C4-2B (cell line): ENCODE data around the gene USP37.
"Not testable (repeated sequence)": the region's sequence is repeated elsewhere in the genome, so short reads cannot be mapped to it uniquely, and the experiment has no call there.

Experiments used
- H3K27ac ChIP-seq: fragments of 450-650 bp; 2 replicates; pipeline ENCODE4 v1.5.1; 2017
- ZFX ChIP-seq: fragments of 450-650 bp; IDR thresholded peaks from 2 replicates; pipeline ENCODE4 v1.6.1; 2017
- TF ChIP-seq, protein P1 (sequence below): fragments of 450-650 bp; conservative IDR thresholded peaks from 2 replicates; pipeline ENCODE4 v1.5.1; 2017; ENCODE audit warnings: mild to moderate bottlenecking

Gene USP37

GRCh38 chr2:218547511-218547910 is 20.6 kb downstream of the USP37 start:
- TF ChIP-seq, protein P1, sequence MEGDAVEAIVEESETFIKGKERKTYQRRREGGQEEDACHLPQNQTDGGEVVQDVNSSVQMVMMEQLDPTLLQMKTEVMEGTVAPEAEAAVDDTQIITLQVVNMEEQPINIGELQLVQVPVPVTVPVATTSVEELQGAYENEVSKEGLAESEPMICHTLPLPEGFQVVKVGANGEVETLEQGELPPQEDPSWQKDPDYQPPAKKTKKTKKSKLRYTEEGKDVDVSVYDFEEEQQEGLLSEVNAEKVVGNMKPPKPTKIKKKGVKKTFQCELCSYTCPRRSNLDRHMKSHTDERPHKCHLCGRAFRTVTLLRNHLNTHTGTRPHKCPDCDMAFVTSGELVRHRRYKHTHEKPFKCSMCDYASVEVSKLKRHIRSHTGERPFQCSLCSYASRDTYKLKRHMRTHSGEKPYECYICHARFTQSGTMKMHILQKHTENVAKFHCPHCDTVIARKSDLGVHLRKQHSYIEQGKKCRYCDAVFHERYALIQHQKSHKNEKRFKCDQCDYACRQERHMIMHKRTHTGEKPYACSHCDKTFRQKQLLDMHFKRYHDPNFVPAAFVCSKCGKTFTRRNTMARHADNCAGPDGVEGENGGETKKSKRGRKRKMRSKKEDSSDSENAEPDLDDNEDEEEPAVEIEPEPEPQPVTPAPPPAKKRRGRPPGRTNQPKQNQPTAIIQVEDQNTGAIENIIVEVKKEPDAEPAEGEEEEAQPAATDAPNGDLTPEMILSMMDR, result no peak
- no peak for TF ChIP-seq ZFX
- H3K27ac ChIP-seq, result no peak overlapping the region

DNA sequence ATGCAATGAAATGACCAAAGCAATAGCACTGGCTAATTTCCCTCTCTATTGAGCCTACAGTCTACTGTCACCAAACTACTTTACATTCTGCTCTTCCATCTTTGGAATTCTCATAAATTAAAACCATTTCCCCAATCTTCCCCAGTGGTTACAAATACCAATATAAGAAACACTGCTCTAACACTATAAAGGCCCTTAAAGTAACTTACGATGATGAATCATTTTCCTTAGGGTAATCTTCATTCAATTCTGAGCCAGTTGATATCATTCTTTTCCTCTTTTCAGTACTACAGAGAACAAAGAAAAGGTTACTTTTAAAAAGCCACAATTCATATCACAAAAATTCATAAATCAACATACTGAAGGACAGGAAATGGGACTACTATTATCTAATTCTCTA is 22.1 kb downstream of the USP37 start:
- no peak for TF ChIP-seq ZFX
- TF ChIP-seq, protein P1, result no peak
- no peak overlapping the region for H3K27ac ChIP-seq

GRCh38 chr2:218540015-218540414 is 28.1 kb downstream of the USP37 start:
- no peak overlapping the region for H3K27ac ChIP-seq
- TF ChIP-seq ZFX, result no peak
- TF ChIP-seq, protein P1, result no peak

- TF ChIP-seq ZFX, result no peak
- TF ChIP-seq, protein P1, result no peak
Observed at GRCh38 chr2:218536804-218537494, 31.2 kb downstream of the USP37 start.

GRCh38 chr2:218529990-218530389 is 38.2 kb downstream of the USP37 start:
- no peak for TF ChIP-seq ZFX
- TF ChIP-seq, protein P1, result no peak
- no peak overlapping the region for H3K27ac ChIP-seq

More at GRCh38 chr2:218536804-218537494, 31.2 kb downstream of the USP37 start:
- H3K27ac ChIP-seq, result no peak overlapping the region

GRCh38 chr2:218528409-218528808 is 39.7 kb downstream of the USP37 start:
- not testable (repeated sequence) for H3K27ac ChIP-seq

- TF ChIP-seq, protein P1, result no peak
- TF ChIP-seq ZFX, result no peak
- no peak overlapping the region for H3K27ac ChIP-seq
Observed at GRCh38 chr2:218523651-218524050, 44.5 kb downstream of the USP37 start.

GRCh38 chr2:218518876-218519275 is 49.3 kb downstream of the USP37 start:
- no peak overlapping the region for H3K27ac ChIP-seq
- no peak for TF ChIP-seq ZFX
- TF ChIP-seq, protein P1, result no peak
